MM.1S (cell line): ENCODE measurements around the gene DNM1L.

Source experiments
- DNase-seq: peaks from one replicate; pipeline ENCODE4 v3.0.0-alpha.2; 2015
- H2AFZ ChIP-seq: fragments of 300-600 bp; sonication (generic); 2 replicates; pipeline ENCODE4 v1.6.0; 2016; ENCODE audit warnings: antibody characterized with exemption, low read length
- H3F3A ChIP-seq: fragments of 300-600 bp; sonication (generic); 2 replicates; pipeline ENCODE4 v1.6.1; 2016; ENCODE audit warnings: mild to moderate bottlenecking, antibody characterized with exemption, low read length, moderate library complexity, mixed read lengths; ENCODE audit not compliant: insufficient read depth
- H3K27ac ChIP-seq: fragments of 300-600 bp; sonication (generic); 2 replicates; pipeline ENCODE4 v1.5.1; 2016; ENCODE audit warnings: mild to moderate bottlenecking, low read length
- H3K27me3 ChIP-seq: fragments of 300-600 bp; sonication (generic); replicated peaks from 2 replicates; pipeline ENCODE4 v1.6.0; 2016; ENCODE audit warnings: low read length; ENCODE audit not compliant: insufficient read depth
- H3K36me3 ChIP-seq: fragments of 300-600 bp; sonication (generic); replicated peaks from 2 replicates; pipeline ENCODE4 v1.6.1; 2016; ENCODE audit warnings: mild to moderate bottlenecking, low read length, mixed read lengths; ENCODE audit not compliant: insufficient read depth
- H3K4me1 ChIP-seq: fragments of 300-600 bp; sonication (generic); 2 replicates; pipeline ENCODE4 v1.6.1; 2016; ENCODE audit warnings: low read length, mixed read lengths
- H3K4me2 ChIP-seq: fragments of 300-600 bp; sonication (generic); 2 replicates; pipeline ENCODE4 v1.6.0; 2016; ENCODE audit warnings: low read depth, low read length
- H3K4me3 ChIP-seq: fragments of 300-600 bp; sonication (generic); 2 replicates; pipeline ENCODE4 v1.5.1; 2016; ENCODE audit warnings: low read length, mixed read lengths
- H3K79me2 ChIP-seq: fragments of 300-600 bp; sonication (generic); 2 replicates; pipeline ENCODE4 v1.6.1; 2016; ENCODE audit warnings: mixed run types, low read length, mixed read lengths
- H3K9ac ChIP-seq: fragments of 300-600 bp; sonication (generic); 2 replicates; pipeline ENCODE4 v1.6.1; 2016; ENCODE audit warnings: low read length, mixed read lengths
- H3K9me2 ChIP-seq: fragments of 300-600 bp; sonication (generic); replicated peaks from 2 replicates; pipeline ENCODE4 v1.6.1; 2016; ENCODE audit warnings: mild to moderate bottlenecking, low read length, mixed read lengths; ENCODE audit not compliant: insufficient read depth
- H3K9me3 ChIP-seq: fragments of 300-600 bp; sonication (generic); replicated peaks from 2 replicates; pipeline ENCODE4 v1.6.1; 2016; ENCODE audit warnings: mild to moderate bottlenecking, low read length, mixed read lengths; ENCODE audit not compliant: insufficient read depth
- H4K20me1 ChIP-seq: fragments of 300-600 bp; sonication (generic); 2 replicates; pipeline ENCODE4 v1.6.1; 2016; ENCODE audit warnings: mild to moderate bottlenecking, low read length, moderate library complexity, mixed read lengths; ENCODE audit not compliant: insufficient read depth
- CTCF ChIP-seq: fragments of 300-600 bp; sonication (generic); IDR thresholded peaks from 2 replicates; pipeline ENCODE4 v1.5.1; 2016; ENCODE audit warnings: antibody characterized with exemption, low read length, mixed read lengths
- EZH2 ChIP-seq: fragments of 300-600 bp; sonication (generic); optimal IDR thresholded peaks from 2 replicates; pipeline ENCODE3; 2017; ENCODE audit warnings: low read depth, mild to moderate bottlenecking, antibody characterized with exemption, low read length, mixed read lengths
- EZH2phosphoT487 ChIP-seq: fragments of 300-600 bp; sonication (generic); IDR thresholded peaks from 2 replicates; pipeline ENCODE4 v1.6.1; 2018; ENCODE audit warnings: antibody characterized with exemption, low read length

Gene DNM1L

GRCh38 chr12:32755051-32755653 is 76.1 kb downstream of the DNM1L start:
- peak overlapping the region; percentile 70 for H3K27ac ChIP-seq
- peaks cover 5% of the 10 kb centered on the region; the same call in 1 of the 2 replicates for H3F3A ChIP-seq
- no peaks in the 10 kb centered on the region for H3K9me3 ChIP-seq
- TF ChIP-seq CTCF (peak; percentile 92), EZH2 (no peak)
- peak overlapping the region; percentile 97 for H3K4me2 ChIP-seq
- H3K36me3 ChIP-seq = peaks cover 6% of the 10 kb centered on the region; the same call in 1 of the 2 replicates
- peak; percentile 92 for DNase-seq
- H3K4me1 ChIP-seq = peaks cover 14% of the 10 kb centered on the region
- peak overlapping the region; percentile 84 for H3K4me3 ChIP-seq
- H2AFZ ChIP-seq = peak overlapping the region; percentile 99
- no peaks in the 10 kb centered on the region for H3K27me3 ChIP-seq
- peaks cover 37% of the 10 kb centered on the region for H3K79me2 ChIP-seq
- no peaks in the 10 kb centered on the region for H4K20me1 ChIP-seq
- peak overlapping the region; percentile 83 for H3K9ac ChIP-seq
- H3K9me2 ChIP-seq = no peaks in the 10 kb centered on the region

- Histone ChIP-seq H3K27me3 (no peaks in the 10 kb centered on the region), H3K27ac (peak within 1 kb of the TSS; percentile 70), H3K9ac (peak within 1 kb of the TSS; percentile 83), H2AFZ (peak within 1 kb of the TSS; percentile 99), H4K20me1 (no peaks in the 10 kb centered on the region), H3K9me2 (no peaks in the 10 kb centered on the region), H3K9me3 (no peaks in the 10 kb centered on the region), H3F3A (peaks cover 5% of the 10 kb centered on the region; the same call in 1 of the 2 replicates), H3K4me1 (peaks cover 14% of the 10 kb centered on the region), H3K79me2 (peaks cover 37% of the 10 kb centered on the region), H3K4me3 (peak within 1 kb of the TSS; percentile 84), H3K36me3 (peaks cover 6% of the 10 kb centered on the region; the same call in 1 of the 2 replicates), H3K4me2 (peak within 1 kb of the TSS; percentile 97)
- no peak for TF ChIP-seq EZH2phosphoT487
- TF ChIP-seq CTCF = peak; percentile 84
- DNase-seq = peak; percentile 99
These were observed 76.8 kb downstream of the DNM1L start, which contains the start of gene YARS2 for GRCh38 chr12:32755654-32756475. YARS2 (minus strand) TSS chr12:32755897; CDS start chr12:32755874, 23 bp downstream.

GRCh38 chr12:32756476-32757066 is 77.5 kb downstream of the DNM1L start:
- Histone ChIP-seq H3K4me3 (peak overlapping the region; percentile 84; the same call in 1 of the 2 replicates), H3K9ac (no peak overlapping the region)
- TF ChIP-seq EZH2 (no peak), EZH2phosphoT487 (no peak), CTCF (no peak)

More at GRCh38 chr12:32756476-32757066, 77.5 kb downstream of the DNM1L start:
- H3K9me2 ChIP-seq = no peaks in the 10 kb centered on the region
- H3K79me2 ChIP-seq = peaks cover 36% of the 10 kb centered on the region
- H3K27me3 ChIP-seq = no peaks in the 10 kb centered on the region
- H3K27ac ChIP-seq = no peak overlapping the region
- peaks cover 6% of the 10 kb centered on the region; the same call in 1 of the 2 replicates for H3K36me3 ChIP-seq
- H3K4me1 ChIP-seq = peaks cover 14% of the 10 kb centered on the region
- H3K4me2 ChIP-seq = peak overlapping the region; percentile 97; the same call in 1 of the 2 replicates
- peaks cover 5% of the 10 kb centered on the region; the same call in 1 of the 2 replicates for H3F3A ChIP-seq
- DNase-seq = no peak
- H4K20me1 ChIP-seq = no peaks in the 10 kb centered on the region
- no peaks in the 10 kb centered on the region for H3K9me3 ChIP-seq
- H2AFZ ChIP-seq = no peak overlapping the region; the same call in 1 of the 2 replicates
